Left ventricle myocardium superior (tissue), 1 donor: ENCODE results near the gene RNF41. TPM values are rescaled to one million over a fixed set of nuclear protein-coding genes. Genes with fewer than 3 reads are reported as not detected.
"Not testable (repeated sequence)": the region's sequence is repeated elsewhere in the genome, so short reads cannot be mapped to it uniquely, and the experiment has no call there.

Experiments used
- ATAC-seq: fragments of 200-7000 bp; cut with Tn5 transposase; one replicate; pipeline ENCODE4 v1.9.1; 2020; ENCODE audit warnings: mild to moderate bottlenecking, moderate library complexity
- DNase-seq: peaks from one replicate; pipeline ENCODE4 v3.0.0-alpha.2; 2020
- intact Hi-C: fragments of 100-400 bp; cut with micrococcal nuclease; formaldehyde crosslinking; loops from one replicate; pipeline ENCODE4 v1.11.0; 2022
- total RNA-seq: library from RNA; stranded (reverse); fragmentation: NEBNext Ultra II Directional; extraction: Animal tissue kit (Norgen Biotek cat#: 25700); gene quantifications from one replicate; pipeline ENCODE4 v1.2.1, GENCODE V29; 2021
- donor health status: DM: no; HTN: yes; CAD: no; lungs with severe emphysema.

The RNF41 gene
- total RNA-seq, 1 donor from 2014 or later = 55.3 TPM

DNA sequence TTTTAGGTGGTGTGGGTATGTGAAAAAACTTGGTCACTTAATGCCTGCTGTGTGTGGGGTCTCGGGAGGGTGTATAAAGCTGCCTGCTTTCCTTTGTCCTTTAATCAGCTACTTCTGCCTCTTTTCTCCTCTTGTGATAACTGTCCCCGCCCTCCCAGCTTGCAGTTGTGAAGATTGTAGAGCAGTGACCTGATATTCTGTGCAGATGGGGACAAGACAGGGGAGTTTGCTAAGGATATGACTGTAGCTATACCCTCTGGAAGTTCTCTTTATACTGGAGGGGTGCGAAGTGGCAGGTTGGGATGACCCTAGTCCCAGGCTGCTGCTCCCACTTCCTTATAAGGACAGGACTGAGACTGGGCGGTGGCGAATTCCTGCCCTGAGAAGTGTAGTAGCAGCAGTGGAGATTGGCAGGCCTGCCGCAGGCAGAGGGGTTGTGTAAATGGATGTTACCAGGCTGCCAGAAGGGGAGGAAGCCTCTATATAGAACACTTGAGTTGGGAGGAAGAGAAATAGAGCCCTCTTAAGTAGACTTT lies 62.7 kb downstream of the RNF41 start:
- DNase-seq (peak; percentile 86), ATAC-seq (peak; percentile 78)
- intact Hi-C loops = no loop called here

DNA sequence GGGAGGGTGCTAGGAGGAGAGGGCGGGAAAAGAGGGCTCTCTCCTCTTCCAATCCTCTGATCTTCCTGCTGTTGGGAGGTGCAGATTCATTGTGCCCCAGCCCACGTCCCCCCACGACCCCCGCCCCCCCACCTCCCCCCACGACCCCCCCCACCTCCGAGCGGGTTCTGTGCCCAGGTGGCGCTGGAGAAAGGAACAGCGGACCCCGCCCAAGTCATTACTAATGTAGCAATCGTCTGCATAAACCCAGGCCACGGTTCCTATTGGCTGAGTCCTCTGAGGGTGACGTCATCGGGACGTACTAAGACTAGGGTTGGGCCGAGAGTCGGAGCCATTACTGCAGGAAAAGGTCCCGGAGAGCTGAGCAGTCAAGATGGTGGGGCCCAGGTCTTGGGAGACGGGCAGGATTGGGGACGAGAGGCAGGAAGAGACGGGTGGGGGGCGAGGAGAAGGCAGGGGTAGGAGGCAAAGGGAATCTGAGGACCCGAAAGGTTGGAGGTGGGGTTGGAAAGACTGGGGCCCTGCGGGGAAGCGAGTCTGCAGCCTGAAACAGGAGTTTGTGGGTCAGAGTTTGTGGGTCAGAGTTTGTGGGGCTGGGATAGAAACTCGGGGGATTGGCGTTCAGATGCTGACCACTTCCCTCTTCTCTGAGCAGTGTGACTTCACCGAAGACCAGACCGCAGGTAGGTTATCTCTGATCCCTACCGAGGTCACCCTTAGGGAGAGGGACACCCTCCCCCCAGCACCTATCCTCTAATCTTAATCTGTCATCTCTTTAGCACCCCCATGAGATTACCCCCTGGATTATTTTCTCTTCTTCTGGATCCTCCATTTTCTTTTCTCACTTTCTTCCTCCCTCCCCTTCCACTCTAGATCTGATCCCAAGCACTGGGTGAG lies 63.4 kb downstream of the RNF41 start, which contains the start of gene MYL6:
TSS of gene MYL6 (plus strand) at position 331 of the 897 bp plus-strand sequence. CDS start at position 374, 43 bp downstream.
- peak; percentile 90 for ATAC-seq
- DNase-seq = peak; percentile 92
- intact Hi-C loops = no loop called here

GRCh38 chr12:56157201-56158028 lies 64.3 kb downstream of the RNF41 start:
- ATAC-seq = peak; percentile 55
- intact Hi-C loops = no loop called here
- peak; percentile 78 for DNase-seq

- DNase-seq, intact Hi-C loops, ATAC-seq: not testable (repeated sequence)
These were observed 65.1 kb downstream of the RNF41 start for GRCh38 chr12:56156464-56157200.

DNA sequence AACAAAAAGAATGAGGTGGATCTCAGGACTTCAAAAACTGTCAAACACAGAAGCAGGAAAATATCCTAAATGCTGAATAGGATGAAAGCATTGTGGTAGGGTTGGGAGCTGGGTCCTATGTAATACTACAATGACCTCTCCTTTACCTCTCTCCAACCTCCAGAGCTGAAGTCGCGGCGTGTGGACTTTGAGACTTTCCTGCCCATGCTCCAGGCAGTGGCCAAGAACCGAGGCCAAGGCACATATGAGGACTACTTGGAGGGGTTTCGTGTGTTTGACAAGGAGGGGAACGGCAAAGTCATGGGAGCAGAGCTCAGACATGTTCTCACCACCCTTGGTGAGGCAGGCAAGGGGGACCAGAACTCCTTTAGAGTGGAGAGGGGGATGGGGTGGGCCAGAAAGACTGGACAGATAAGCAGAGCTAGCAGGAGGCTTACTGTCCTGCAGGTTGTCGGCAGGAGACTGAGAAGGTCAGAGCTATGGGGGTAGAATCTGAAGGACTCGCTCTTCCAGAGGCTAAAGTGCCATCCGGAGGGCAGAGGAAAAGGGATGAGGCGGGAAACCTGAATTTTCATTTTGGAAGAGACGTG lies 66.4 kb downstream of the RNF41 start:
- intact Hi-C loops = no loop called here
- ATAC-seq = no peak
- DNase-seq = no peak

GRCh38 chr12:56154818-56155217 lies 66.9 kb downstream of the RNF41 start:
- no peak for ATAC-seq
- no peak for DNase-seq
- intact Hi-C loops = no loop called here

- DNase-seq = no peak
- ATAC-seq = no peak
- intact Hi-C loops = no loop called here
These were observed 67.4 kb downstream of the RNF41 start for GRCh38 chr12:56154246-56154771.

DNA sequence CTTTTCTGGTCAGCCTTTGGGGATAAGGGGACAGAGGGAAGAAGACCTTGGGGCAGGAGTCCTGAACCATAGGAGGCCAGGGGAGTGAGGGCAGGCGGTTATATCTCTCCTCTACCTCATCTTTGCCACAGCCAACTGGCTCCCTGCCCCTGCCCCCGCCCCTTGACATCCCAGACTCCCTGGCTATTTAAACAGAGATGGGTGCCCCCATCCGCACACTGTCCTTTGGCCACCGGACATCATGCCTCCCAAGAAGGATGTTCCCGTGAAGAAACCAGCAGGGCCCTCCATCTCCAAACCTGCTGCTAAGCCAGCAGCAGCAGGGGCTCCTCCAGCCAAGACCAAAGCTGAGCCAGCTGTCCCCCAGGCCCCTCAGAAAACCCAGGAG lies 68.0 kb downstream of the RNF41 start:
- intact Hi-C loops = no loop called here
- ATAC-seq = no peak
- no peak for DNase-seq

- intact Hi-C loops = no loop called here
- DNase-seq (no peak), ATAC-seq (no peak)
These were observed 68.7 kb downstream of the RNF41 start for GRCh38 chr12:56152756-56153677.

Other genes starting within 250 kb of the RNF41 start
- 128 TPM for gene RAB5B, start 247.8 kb downstream of the RNF41 start, total RNA-seq
- gene SUOX, start 224.6 kb downstream of the RNF41 start, total RNA-seq = 27.9 TPM
- 7.5 TPM for gene IKZF4, start 200.9 kb downstream of the RNF41 start, total RNA-seq
- gene RPS26, start 180.0 kb downstream of the RNF41 start, total RNA-seq = 41.0 TPM
- gene ERBB3, start 141.8 kb downstream of the RNF41 start, total RNA-seq = 2.9 TPM
- 77.1 TPM for gene PA2G4, start 117.4 kb downstream of the RNF41 start, total RNA-seq
- gene RPL41, start 105.3 kb downstream of the RNF41 start, total RNA-seq = 1,980 TPM
- 5.5 TPM for gene ZC3H10, start 103.7 kb downstream of the RNF41 start, total RNA-seq
- gene ESYT1, start 93.7 kb downstream of the RNF41 start, total RNA-seq = 28.0 TPM
- 41.4 TPM for gene MYL6B, start 69.3 kb downstream of the RNF41 start, total RNA-seq
- gene MYL6, start 63.6 kb downstream of the RNF41 start, total RNA-seq = 546 TPM
- gene SMARCC2, start 32.4 kb downstream of the RNF41 start, total RNA-seq = 81.4 TPM
- gene NABP2, start 2.4 kb upstream of the RNF41 start, total RNA-seq = 19.6 TPM
- not detected for gene SLC39A5, start 8.1 kb upstream of the RNF41 start, total RNA-seq
- 28.5 TPM for gene ANKRD52, start 36.5 kb upstream of the RNF41 start, total RNA-seq
- gene COQ10A, start 45.0 kb upstream of the RNF41 start, total RNA-seq = 162 TPM
- gene CS, start 78.4 kb upstream of the RNF41 start, total RNA-seq = 865 TPM
- 32.3 TPM for gene CNPY2, start 94.1 kb upstream of the RNF41 start, total RNA-seq
- gene PAN2, start 112.1 kb upstream of the RNF41 start, total RNA-seq = 52.2 TPM
- gene IL23A, start 117.0 kb upstream of the RNF41 start, total RNA-seq = not detected
- 36.6 TPM for gene STAT2, start 138.2 kb upstream of the RNF41 start, total RNA-seq
- gene APOF, start 140.9 kb upstream of the RNF41 start, total RNA-seq = not detected
- 2.0 TPM for gene TIMELESS, start 227.5 kb upstream of the RNF41 start, total RNA-seq
- not detected for gene MIP, start 232.7 kb upstream of the RNF41 start, total RNA-seq
- 3.1 TPM for gene SPRYD4, start 246.7 kb upstream of the RNF41 start, total RNA-seq